MM.1S (cell line): ENCODE results near the gene DZIP1.

Experiments used
- CTCF ChIP-seq: fragments of 300-600 bp; sonication (generic); IDR thresholded peaks from 2 replicates; pipeline ENCODE4 v1.5.1; 2016; ENCODE audit warnings: antibody characterized with exemption, low read length, mixed read lengths
- EZH2 ChIP-seq: fragments of 300-600 bp; sonication (generic); optimal IDR thresholded peaks from 2 replicates; pipeline ENCODE3; 2017; ENCODE audit warnings: low read depth, mild to moderate bottlenecking, antibody characterized with exemption, low read length, mixed read lengths
- EZH2phosphoT487 ChIP-seq: fragments of 300-600 bp; sonication (generic); IDR thresholded peaks from 2 replicates; pipeline ENCODE4 v1.6.1; 2018; ENCODE audit warnings: antibody characterized with exemption, low read length

- no peak for TF ChIP-seq CTCF
- no peak for TF ChIP-seq EZH2
- no peak for TF ChIP-seq EZH2phosphoT487
Measured at GRCh38 chr13:95659500-95659899, 15.0 kb upstream of the DZIP1 start.
